Stimulated activated CD4-positive, alpha-beta T cell treated with anti-CD3 and anti-CD28 coated beads, Interleukin-1b, Interleukin-23, amount 100 ng/mL, for 4 hours (primary cell): Measurements from ENCODE around the gene ADAMTS12.

Experiments used
- DNase-seq, 2 donors: peaks; one replicate each; pipeline ENCODE4 v3.0.0-alpha.2; 2020; ENCODE audit warnings: low read depth in 2 of 2

Gene ADAMTS12

GRCh38 chr5:33800241-33800950, 91.4 kb downstream of the ADAMTS12 start:
- no peak for DNase-seq

DNA sequence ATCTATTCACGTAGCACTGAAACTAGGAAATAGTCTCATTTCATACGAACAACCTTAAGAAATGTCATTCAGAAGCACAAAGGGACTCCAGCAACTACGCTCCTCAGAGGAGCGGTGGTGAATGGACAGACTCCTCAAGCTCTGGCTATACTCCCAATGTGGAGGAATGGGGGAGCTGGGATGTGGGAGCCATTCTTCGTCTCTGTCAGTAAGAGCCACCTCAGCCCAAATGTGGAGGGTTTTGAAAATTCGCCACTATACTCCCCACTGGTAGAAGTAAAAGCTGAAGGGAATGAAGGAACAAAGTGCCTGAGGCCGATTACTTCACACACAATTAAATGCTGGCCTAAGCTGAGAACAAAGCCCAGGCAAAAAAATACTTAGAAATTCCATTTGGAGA, 96.3 kb downstream of the ADAMTS12 start:
- DNase-seq, result no peak

- no peak for DNase-seq
Measured at GRCh38 chr5:33794550-33795181, 97.1 kb downstream of the ADAMTS12 start.

GRCh38 chr5:33793836-33794549, 97.8 kb downstream of the ADAMTS12 start:
- no peak for DNase-seq

DNA sequence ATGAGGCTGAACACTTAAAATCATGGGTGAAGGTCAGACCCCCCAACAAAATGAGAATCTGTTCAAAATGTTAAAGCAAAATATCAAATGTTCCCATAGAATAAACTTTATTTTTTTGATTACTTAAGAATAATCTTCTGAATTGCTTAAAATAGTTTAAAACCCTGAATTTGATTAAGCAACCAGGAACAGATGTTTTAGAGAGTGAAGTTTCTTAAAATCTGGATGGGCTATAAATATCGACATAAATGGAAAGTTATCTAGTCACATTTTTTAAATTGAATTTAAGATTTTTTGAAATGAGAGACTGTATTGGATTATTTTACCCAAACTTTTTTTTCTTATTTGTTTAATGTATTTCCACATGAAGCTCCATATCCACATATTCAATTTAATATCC, 98.5 kb downstream of the ADAMTS12 start:
- DNase-seq, result no peak

- no peak for DNase-seq
Measured at GRCh38 chr5:33792559-33792958, 99.2 kb downstream of the ADAMTS12 start.

GRCh38 chr5:33789567-33789957, 102.2 kb downstream of the ADAMTS12 start:
- no peak for DNase-seq

DNA sequence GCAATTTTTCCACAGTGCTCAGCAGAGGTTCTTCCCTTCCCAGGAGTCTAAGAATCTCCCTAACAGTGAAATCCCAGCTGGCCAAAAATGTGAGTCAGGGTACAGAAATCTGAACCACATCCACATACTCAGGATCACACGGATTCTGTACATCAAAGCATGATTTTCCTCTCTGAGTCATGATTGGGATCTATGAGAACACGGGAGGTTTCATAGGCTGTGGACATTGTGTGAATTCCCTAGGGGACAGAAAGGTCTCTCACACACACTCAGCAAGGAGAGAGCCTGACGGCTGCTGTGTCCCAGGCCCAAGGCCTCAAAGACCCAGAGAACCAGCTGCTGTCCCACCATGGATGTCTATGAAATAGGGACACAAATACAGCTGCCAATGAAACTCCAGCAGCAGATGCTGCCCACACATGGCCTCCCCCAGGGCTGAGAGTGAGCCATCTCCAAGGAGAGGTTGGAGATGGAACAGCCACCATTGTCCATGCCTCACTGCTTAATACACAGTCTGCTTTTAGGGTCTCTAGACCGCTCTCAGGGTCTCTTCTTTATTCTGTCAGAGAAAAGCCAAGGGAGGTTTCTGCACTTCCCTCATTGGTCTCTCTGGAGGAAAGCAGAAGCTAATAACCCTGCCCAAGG, 102.7 kb downstream of the ADAMTS12 start:
- DNase-seq, result no peak

- DNase-seq, result no peak
Measured at GRCh38 chr5:33785571-33785970, 106.2 kb downstream of the ADAMTS12 start.

- DNase-seq, result no peak
Measured at GRCh38 chr5:33781286-33781685, 110.5 kb downstream of the ADAMTS12 start.

DNA sequence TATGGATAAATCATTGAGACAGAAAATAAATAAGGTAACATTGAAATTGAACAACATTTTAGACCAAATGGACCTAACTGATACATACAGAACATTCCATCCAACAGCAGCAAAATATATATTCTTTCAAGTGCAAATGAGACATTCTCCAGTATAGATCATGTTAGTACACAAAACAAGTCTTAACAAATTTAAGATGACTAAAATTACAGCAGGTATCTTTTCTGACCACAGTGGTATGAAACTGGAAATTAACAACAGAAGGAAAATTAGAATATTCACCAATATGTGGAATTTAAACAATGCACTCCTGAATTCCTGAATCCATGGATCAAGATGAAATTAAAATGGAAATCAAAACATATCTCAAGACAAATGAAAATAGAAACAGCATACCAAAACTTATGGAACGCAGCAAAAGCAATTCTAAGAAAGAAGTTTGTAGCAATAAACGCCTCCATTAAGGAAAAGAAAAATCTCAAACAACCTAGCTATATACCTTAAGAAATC, 115.6 kb downstream of the ADAMTS12 start:
- DNase-seq, result no peak

DNA sequence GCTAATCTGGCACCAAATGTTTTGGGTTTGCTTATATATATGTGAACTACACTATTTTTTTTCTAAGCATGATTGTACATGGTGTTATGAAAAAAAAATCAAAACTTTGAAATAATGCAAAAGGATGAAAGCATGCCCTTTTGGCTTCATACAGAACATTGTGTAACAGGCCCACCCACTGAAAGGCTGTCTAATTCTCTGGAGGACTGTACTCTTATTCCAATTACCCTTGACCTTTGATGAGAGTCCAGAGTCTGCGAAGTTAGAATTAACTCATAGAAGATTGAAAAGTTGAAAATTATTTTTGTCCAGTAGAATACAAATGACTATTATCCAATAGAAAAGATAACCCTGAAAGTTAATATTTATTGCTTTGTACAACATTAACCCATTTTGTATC, 117.4 kb downstream of the ADAMTS12 start:
- no peak for DNase-seq

DNA sequence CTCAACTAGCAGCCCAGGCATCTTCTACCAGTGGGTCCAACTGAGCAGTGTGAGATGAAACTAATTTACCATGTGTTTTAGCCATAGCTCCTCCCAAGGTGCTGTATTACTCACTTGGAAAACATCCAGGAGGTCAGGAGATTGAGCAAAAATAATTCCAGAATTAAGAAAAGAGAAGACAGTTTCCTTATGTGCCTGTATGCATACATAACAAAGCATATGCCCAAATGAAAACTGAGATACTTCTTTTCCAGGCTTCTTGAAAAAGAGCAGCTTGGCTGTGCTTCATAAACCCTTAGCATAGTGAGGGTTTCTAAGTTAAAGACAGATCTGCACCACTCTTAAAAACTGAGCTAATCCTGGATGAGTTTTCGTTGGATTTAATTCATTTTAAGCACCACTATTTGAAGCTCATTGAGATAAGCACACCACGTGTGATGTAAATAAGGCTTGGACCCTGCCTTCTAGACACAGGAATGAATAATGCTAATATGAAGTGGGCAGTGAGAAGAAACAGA, 119.4 kb downstream of the ADAMTS12 start:
- DNase-seq, result no peak

GRCh38 chr5:33769968-33770367, 121.8 kb downstream of the ADAMTS12 start:
- no peak for DNase-seq

- DNase-seq, result no peak
Measured at GRCh38 chr5:33769196-33769595, 122.6 kb downstream of the ADAMTS12 start.

GRCh38 chr5:33766023-33766422, 125.8 kb downstream of the ADAMTS12 start:
- DNase-seq, result no peak

GRCh38 chr5:33764786-33765185, 127.0 kb downstream of the ADAMTS12 start:
- no peak for DNase-seq

DNA sequence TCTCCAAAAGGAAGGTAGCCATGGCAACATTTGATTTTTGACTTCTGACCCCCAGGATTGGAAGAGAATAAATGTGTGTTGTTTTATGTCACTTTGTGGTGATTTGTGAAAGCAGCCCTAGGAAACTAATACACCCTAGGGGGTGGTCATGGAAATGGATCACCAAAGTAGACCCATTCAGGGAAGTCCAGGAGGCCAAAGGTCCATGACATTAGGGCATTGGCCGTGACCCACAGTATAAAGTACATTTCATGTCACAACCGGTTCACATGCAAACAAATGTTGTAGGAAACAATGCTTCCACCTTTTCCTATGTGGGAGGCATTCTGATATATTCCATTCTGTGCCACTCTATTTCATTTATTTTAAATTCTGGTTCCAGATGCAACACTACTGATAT, 128.4 kb downstream of the ADAMTS12 start:
- no peak for DNase-seq

- DNase-seq, result no peak
Measured at GRCh38 chr5:33762859-33763258, 128.9 kb downstream of the ADAMTS12 start.

DNA sequence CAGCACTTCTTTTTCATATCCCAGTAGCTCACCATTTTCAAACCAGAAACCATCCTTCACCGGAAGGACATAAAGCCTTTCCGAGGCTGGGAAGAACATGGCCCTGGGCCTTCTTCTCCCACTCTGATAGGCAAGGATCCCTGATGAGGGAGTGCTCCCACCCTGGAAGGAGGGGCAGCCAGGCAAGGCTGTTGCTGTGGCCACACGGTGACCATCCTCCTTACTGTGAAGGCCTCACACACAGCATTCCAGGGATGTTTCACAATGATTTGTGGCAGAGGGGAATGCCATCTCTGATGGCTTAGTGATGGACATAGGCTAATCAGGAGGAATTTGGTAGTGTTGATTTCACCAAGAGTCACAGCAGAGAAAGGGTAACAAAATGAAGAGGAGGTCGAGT, 130.7 kb downstream of the ADAMTS12 start:
- DNase-seq, result no peak

DNA sequence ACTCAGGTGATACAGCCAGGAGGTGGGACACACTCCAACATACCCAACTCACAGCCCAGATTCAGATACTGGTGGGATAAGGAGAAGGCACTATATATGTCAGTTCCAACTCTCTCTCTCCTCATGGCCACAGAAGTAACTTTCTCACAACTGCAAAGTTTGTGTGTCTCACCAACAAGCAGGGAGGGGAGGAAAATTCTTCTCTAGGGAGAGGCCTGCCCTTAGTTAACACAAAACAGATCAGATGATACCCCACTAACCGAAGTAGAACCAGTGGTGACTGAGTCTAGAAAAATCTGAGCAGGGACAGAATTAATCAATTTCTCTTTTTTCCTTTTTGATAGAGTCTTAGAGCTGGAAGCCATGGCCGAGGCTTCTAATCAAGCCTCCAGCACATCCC, 133.1 kb downstream of the ADAMTS12 start:
- DNase-seq, result no peak

- no peak for DNase-seq
Measured at GRCh38 chr5:33756491-33756890, 135.3 kb downstream of the ADAMTS12 start.
